C4-2B (cell line): ENCODE results near the gene CYP4X1.

ENCODE experiments used
- CTCF ChIP-seq: fragments of 450-650 bp; conservative IDR thresholded peaks from 2 replicates; pipeline ENCODE4 v1.5.1; 2017; ENCODE audit warnings: mild to moderate bottlenecking
- ZFX ChIP-seq: fragments of 450-650 bp; IDR thresholded peaks from 2 replicates; pipeline ENCODE4 v1.6.1; 2017

GRCh38 chr1:47036764-47037163, 13.3 kb downstream of the CYP4X1 start:
- no peak for TF ChIP-seq CTCF
- TF ChIP-seq ZFX = no peak
